ENCODE measurements around the gene UBAP2L.
"Not testable (repeated sequence)": the region's sequence is repeated elsewhere in the genome, so short reads cannot be mapped to it uniquely, and the experiment has no call there.

The UBAP2L gene

GRCh38 chr1:154241703-154242351, 21.1 kb downstream of the UBAP2L start:
- DNase-seq = no peak

- no peak for DNase-seq
Observed at GRCh38 chr1:154253671-154254070, 32.9 kb downstream of the UBAP2L start.

DNA sequence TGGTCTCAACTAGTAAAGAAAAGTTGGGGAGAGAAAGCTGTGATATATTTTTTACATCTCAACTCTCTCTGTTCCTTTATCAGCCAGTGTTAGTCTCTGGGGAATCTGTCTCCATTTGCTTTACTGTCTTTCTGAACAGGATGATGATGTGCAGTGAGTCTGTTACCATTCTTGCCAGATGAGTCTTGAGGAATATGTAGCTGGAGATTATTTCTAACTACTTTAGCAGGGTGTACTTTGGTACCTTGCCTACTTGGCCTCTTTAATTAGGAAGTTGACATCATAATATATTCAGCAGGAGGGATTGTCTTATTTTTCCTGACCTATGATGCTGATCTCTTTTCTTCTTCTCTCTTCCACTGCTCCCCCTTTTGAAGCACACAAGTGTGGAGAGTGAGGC, 35.9 kb downstream of the UBAP2L start:
- no peak for DNase-seq

- DNase-seq = no peak
Observed at GRCh38 chr1:154258784-154259183, 38.0 kb downstream of the UBAP2L start.

DNA sequence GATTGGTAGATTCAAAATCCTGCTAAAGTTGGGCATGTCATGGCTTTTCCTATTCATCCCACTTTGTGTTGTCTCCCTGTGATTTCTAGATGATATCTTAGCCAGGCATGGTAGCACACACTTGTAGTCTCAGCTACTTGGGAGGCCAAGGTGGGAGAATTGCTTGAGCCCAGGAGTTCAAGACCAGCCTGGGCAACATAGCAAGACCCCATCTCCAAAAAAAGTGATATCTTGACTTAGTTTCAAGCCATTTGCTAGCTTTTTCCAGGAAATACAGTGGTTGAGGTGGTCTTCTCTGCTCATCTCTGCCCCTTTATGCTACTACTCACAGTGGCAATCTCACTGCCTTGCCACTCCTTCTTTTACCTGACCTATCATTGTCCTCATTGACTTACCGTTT, 39.4 kb downstream of the UBAP2L start:
- DNase-seq = no peak

GRCh38 chr1:154263465-154264332, 42.9 kb downstream of the UBAP2L start:
- no peak for DNase-seq

- DNase-seq = no peak
Observed at GRCh38 chr1:154264454-154264853, 43.7 kb downstream of the UBAP2L start.

DNA sequence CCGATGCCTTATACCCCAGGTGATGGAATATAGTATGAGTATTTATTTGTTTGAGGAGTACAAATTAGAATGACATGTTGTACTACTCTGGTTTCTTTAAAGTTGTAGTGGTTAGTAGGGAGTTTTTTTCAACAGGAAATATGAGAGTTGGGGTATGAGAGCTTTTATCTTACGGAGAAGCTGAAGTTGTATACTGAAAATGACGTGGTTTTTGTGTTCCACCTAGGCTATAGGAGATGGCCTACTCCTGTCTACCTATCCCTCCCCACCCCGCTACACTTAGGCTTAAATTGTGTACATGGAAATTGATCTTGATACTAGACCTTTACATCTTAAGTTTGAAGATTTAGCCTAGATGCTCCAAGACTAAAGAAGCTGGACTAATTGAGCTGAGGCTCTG, 44.8 kb downstream of the UBAP2L start:
- DNase-seq = no peak

DNA sequence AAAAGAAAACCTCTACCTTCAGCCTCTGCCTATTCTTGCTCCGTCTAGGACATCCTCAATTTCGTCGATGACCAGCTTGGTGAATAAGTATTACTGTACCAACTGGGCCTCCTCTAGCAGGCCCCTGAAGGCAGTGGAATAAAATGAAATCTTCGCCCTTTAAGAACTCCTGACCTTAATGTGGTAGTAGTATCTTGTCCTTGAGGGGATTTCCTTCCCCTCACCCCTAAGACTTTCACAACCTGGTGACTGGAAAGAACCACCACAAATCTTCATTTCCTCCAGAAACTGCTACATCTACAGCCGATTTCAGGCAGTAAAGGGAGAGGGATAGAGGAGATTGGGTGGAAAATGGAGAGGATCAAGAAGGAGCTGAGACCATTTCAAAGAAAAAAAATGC, 50.1 kb downstream of the UBAP2L start:
- no peak for DNase-seq

DNA sequence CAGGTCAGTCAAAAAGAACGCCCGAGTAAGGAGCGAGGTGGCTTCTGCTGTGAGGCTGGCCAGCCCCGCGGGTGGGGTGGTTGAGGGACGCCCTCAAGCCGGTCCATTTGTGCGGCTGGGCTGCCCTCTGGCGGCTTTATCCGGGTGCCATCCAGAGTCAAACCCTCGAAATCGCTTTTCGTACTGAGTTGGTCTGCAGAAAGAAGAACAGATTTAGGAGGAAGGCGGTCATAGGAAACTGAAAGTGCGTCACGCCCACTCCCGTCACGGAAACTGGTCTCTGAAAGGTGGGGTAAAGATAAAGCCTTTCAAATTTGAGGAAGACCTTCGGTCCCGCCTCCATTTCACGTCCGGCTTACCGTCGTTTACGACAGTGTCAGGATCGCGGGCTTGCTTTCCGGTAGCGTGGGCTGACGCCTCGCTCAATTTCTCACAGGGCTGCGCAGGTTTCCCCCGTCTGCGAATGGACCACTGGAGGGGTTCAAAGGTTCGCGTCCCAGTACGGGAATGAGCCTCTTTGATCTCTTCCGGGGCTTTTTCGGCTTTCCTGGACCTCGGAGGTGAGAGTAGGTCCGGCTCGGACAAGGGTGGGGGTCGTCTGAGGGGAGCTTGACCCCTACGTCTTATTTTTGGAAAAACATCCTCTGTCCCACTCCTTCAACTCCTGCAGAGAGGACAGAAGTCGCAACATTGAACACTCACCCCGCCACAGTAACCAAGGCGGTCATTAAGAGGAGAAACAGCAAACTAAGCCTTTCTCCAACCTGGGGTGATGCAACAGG, 51.7 kb downstream of the UBAP2L start, which contains the start of gene HAX1:
TSS of gene HAX1 (plus strand) at position 413 of the 782 bp plus-strand sequence. CDS start at position 508, 95 bp downstream.
- peak; percentile 98 for DNase-seq

DNA sequence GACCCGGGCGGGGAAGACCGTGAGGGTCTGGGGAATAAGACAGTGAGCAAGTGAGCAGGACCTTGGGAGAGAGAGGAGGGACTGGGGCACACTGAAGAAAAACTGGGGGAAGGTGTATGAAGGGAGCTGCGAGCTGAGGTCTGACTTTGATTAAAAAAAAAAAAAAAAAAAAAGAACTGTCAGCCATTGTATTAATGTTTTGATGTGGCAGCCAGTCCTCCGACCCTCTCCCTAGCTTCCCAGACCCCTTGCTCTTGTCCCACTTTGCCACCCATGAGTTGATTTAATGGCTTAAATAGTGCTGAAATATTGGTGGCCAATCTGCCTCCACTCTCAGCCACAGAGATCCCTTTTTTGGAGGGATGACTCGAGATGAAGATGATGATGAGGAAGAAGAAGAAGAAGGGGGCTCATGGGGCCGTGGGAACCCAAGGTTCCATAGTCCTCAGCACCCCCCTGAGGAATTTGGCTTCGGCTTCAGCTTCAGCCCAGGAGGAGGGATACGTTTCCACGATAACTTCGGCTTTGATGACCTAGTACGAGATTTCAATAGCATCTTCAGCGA, 52.3 kb downstream of the UBAP2L start:
- no peak for DNase-seq

GRCh38 chr1:154276797-154277196, 56.0 kb downstream of the UBAP2L start:
- DNase-seq = no peak

DNA sequence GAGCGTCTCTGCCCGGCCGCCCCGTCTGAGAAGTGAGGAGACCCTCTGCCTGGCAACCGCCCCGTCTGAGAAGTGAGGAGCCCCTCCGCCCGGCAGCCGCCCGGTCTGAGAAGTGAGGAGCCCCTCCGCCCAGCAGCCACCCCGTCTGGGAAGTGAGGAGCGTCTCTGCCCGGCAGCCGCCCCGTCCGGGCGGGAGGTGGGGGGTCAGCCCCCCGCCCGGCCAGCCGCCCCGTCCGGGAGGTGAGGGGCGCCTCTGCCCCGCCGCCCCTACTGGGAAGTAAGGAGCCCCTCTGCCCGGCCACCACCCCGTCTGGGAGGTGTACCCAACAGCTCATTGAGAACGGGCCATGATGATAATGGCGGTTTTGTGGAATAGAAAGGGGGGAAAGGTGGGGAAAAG, 66.8 kb downstream of the UBAP2L start:
- not testable (repeated sequence) for DNase-seq

GRCh38 chr1:154288661-154289060, 67.9 kb downstream of the UBAP2L start:
- DNase-seq = no peak

- DNase-seq = no peak
Observed at GRCh38 chr1:154290921-154291320, 70.2 kb downstream of the UBAP2L start.

DNA sequence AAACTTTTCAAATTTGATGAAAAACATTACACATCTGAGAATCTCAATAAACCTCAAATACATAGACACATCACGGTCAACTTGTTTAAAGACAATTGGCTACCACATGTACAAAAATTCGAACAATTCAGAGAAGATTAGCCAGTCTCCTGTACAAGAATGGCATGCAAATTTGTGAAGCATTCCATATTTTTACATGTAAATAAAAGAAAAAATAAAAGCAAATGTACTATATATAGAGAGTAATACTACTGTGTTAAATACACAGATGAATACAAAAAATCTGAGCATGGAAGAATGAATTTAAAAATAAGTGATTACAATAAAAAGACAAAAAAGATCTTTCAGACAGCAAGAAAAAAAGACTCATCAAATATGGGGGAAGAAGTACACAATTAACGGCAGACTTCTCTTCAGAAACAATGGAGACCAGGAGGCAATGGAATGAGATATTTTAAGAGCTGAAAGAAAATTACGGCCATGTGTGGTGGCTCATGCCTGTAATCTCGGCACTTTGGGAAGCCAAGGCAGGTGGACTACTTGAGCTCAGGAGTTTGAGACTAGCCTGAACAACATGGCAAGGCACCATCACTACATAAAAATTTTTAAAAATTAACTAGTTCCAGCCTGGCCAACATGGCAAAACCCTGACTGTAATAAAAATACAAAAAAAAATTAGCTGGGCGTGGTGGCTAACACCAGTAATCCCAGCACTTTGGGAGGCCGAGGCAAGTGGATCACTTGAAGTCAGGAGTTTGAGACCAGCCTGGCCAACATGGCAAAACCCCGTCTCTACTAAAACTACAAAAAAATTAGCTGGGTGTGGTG, 74.9 kb downstream of the UBAP2L start:
- DNase-seq = no peak

DNA sequence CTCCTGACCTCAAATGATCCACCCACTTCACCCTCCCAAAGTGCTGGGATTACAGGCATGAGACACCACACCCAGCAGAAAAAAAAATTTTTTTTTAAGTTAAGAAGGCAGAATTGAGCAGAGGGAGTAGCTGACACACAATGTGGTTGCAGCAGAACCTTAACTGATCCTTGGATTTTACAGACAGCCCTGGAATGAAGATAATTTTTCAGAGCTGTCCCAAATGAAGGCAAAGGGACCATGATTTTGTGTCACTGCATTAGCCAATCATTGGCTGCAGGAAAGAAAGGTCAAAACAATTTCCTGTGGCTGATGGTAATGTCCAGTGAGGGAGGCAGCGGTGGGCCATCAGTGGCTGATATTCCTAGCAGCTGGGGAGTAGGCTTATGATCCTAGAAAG, 80.8 kb downstream of the UBAP2L start:
- DNase-seq = no peak

GRCh38 chr1:154304664-154305337, 84.0 kb downstream of the UBAP2L start:
- DNase-seq = no peak

DNA sequence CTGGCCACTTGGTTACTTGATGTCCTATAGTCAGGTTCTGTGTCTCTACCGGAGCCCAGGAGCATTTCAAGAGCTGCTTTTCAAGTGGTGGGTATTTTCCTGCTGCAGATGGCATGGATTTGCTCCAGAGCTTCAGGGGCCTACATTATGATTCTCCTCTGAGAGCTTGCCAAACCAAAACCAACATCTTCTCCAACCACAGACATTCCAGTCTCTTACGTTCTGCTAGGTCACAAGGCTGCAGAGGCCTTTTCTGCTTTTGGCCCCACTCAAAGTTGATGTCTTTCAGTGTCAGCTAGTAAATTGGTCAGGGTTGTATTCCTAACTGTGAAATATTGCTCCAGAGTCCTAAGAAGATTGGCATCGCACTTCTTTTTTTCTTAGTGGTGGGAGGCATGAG, 85.4 kb downstream of the UBAP2L start:
- DNase-seq = no peak

DNA sequence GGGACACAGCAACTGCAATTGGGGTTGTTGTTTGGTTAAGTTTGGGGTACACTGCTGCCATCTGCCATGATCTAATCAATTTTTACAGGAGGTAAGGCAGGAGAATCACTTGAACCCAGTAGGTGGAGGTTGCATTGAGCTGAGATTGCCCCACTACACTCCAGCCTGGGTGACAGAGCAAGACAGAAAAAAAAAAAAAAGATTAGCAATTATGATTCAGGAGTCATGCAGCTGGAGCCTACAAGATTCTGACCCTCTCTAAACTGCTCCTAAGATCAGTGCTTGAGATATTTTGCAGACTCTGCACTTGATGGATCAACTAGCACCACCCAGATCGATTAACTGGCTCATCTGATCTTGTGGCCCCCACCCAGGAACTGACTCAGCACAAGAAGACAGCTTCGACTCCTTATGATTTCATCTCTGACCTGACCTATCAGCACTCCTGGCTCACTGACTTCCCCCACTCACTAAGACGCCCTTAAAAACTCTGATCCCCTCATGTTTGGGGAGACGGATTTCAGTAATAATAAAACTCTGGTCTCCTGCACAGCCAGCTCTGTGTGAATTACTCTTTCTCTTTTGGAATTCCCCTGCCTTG, 87.0 kb downstream of the UBAP2L start:
- not testable (repeated sequence) for DNase-seq

- DNase-seq = not testable (repeated sequence)
Observed at GRCh38 chr1:154309136-154309535, 88.4 kb downstream of the UBAP2L start.

Data from SIG-M5 (cell line).